HCT116 (cell line): ENCODE data around the gene CEACAM5. TPM values are rescaled to one million over a fixed set of nuclear protein-coding genes. Genes with fewer than 3 reads are reported as not detected.

ENCODE experiments used
- ATAC-seq: fragments of 200-7000 bp; cut with Tn5 transposase; 2 replicates; pipeline ENCODE4 v1.9.1; 2020; ENCODE audit warnings: mild to moderate bottlenecking, moderate library complexity
- BruUV-seq: library from RNA; stranded (reverse); fragments of 400-500 nt; replicated peaks from 2 replicates; lab custom pipeline; 2021; lab: Mats Ljungman, UMichigan
- CTCF ChIA-PET: fragments of 300-600 bp; sonication (Branson Sonifier 250); formaldehyde crosslinking; loops from one replicate; lab custom pipeline; 2021; ENCODE audit warnings: antibody characterized with exemption; lab: Charles Lee
- POLR2A ChIA-PET: fragments of 300-600, 350-600 bp; sonication (Branson Sonifier 250); formaldehyde crosslinking; loops from one replicate; lab custom pipeline; 2021; ENCODE audit warnings: antibody characterized with exemption; lab: Charles Lee
- RAD21 ChIA-PET, 2 experiments: fragments of 300-600 bp; sonication (Branson Sonifier 250); formaldehyde crosslinking; loops; one replicate each; lab custom pipeline; 2023; ENCODE audit warnings: low total read pairs in 2 of 2; ENCODE audit not compliant: uncharacterized antibody in 2 of 2, unreplicated experiment in 2 of 2, low non-redundant PET in 1 of 2; lab: Charles Lee
- DNase-seq: peaks from one replicate; pipeline ENCODE4 v3.0.0-alpha.2; 2010; ENCODE audit warnings: low read depth, low spot score
- H2AFZ ChIP-seq: fragments of 200-600 bp; shearing (Covaris generic), sonication (generic); 2 replicates; pipeline ENCODE4 v1.6.1; 2017; ENCODE audit warnings: low read depth, mixed run types, mixed read lengths, antibody characterized with exemption, low read length; ENCODE audit not compliant: poor library complexity, severe bottlenecking
- H3K27ac ChIP-seq: 2 replicates; pipeline ENCODE4 v1.5.1; 2012; ENCODE audit warnings: low read depth, low read length
- H3K27me3 ChIP-seq: fragments of 200-600 bp; sonication (generic); 2 replicates; pipeline ENCODE4 v1.6.1; 2016; ENCODE audit warnings: mixed run types, low read length, mixed read lengths; ENCODE audit not compliant: insufficient read depth
- H3K36me3 ChIP-seq, 2 experiments: fragments of 200-500 bp in 1 of 2; fragments of 200-600 bp in 1 of 2; sonication (Bioruptor generic) in 1 of 2; sonication (generic) in 1 of 2; 2 replicates each; pipeline versions ENCODE4 v1.5.1 to v1.6.1; 2014 to 2016; ENCODE audit warnings: low read length in 2 of 2, inconsistent platforms in 1 of 2, mixed read lengths in 1 of 2, mixed run types in 1 of 2; ENCODE audit not compliant: insufficient read depth in 2 of 2, control insufficient read depth in 1 of 2
- H3K4me1 ChIP-seq, 2 experiments: fragments of 200-600 bp in 1 of 2; sonication (generic) in 1 of 2; 2 replicates each; pipeline versions ENCODE4 v1.5.1 to v1.6.1; 2012 to 2017; ENCODE audit warnings: low read length in 2 of 2, inconsistent platforms in 1 of 2, mild to moderate bottlenecking in 1 of 2, mixed read lengths in 1 of 2, mixed run types in 1 of 2, moderate library complexity in 1 of 2; ENCODE audit not compliant: insufficient read depth in 2 of 2, control insufficient read depth in 1 of 2
- H3K4me2 ChIP-seq: fragments of 200-600 bp; sonication (generic); 2 replicates; pipeline ENCODE4 v1.6.1; 2017; ENCODE audit warnings: mixed run types, low read length, mixed read lengths
- H3K4me3 ChIP-seq, 2 experiments: fragments of 200-600 bp in 1 of 2; sonication (generic) in 1 of 2; replicated peaks in 1 of 2; 2 replicates each; pipeline ENCODE4 v1.5.1; 2011 to 2016; ENCODE audit warnings: low read length in 2 of 2, control low read depth in 1 of 2, low read depth in 1 of 2, mild to moderate bottlenecking in 1 of 2, mixed read lengths in 1 of 2, mixed run types in 1 of 2
- H3K79me2 ChIP-seq: fragments of 200-600 bp; sonication (generic); 2 replicates; pipeline ENCODE4 v1.6.1; 2017; ENCODE audit warnings: mild to moderate bottlenecking, mixed run types, low read length, moderate library complexity, mixed read lengths; ENCODE audit not compliant: insufficient read depth
- H3K9ac ChIP-seq: fragments of 200-600 bp; sonication (generic); 2 replicates; pipeline ENCODE4 v1.6.1; 2016; ENCODE audit warnings: low read length, mixed read lengths
- H3K9me2 ChIP-seq: fragments of 200-600 bp; sonication (generic), shearing (Covaris generic); 2 replicates; pipeline ENCODE4 v1.6.1; 2017; ENCODE audit warnings: mixed run types, mild to moderate bottlenecking, moderate library complexity; ENCODE audit not compliant: insufficient read depth
- H3K9me3 ChIP-seq, 2 experiments: fragments of 200-500 bp in 1 of 2; fragments of 200-600 bp in 1 of 2; sonication (Bioruptor generic) in 1 of 2; sonication (generic) in 1 of 2; 2 replicates each; pipeline ENCODE4 v1.6.1; 2014 to 2017; ENCODE audit warnings: low read length in 2 of 2, mixed read lengths in 2 of 2, inconsistent platforms in 1 of 2, low read depth in 1 of 2, mild to moderate bottlenecking in 1 of 2, mixed run types in 1 of 2, moderate library complexity in 1 of 2; ENCODE audit not compliant: control insufficient read depth in 1 of 2, insufficient read depth in 1 of 2
- H4K20me1 ChIP-seq: fragments of 200-600 bp; sonication (generic), shearing (Covaris generic); 2 replicates; pipeline ENCODE4 v1.6.1; 2017; ENCODE audit warnings: mixed run types, mild to moderate bottlenecking, moderate library complexity; ENCODE audit not compliant: insufficient read depth
- ATF3 ChIP-seq: IDR thresholded peaks from 2 replicates; pipeline ENCODE4 v1.6.1; 2012
- CBX3 ChIP-seq: IDR thresholded peaks from 2 replicates; pipeline ENCODE4 v1.6.1; 2012; ENCODE audit warnings: low read depth
- CEBPB ChIP-seq: IDR thresholded peaks from 2 replicates; pipeline ENCODE4 v1.6.1; 2012; ENCODE audit warnings: low read depth
- EGR1 ChIP-seq: IDR thresholded peaks from 2 replicates; pipeline ENCODE4 v1.6.1; 2012; ENCODE audit warnings: low read depth
- ELF1 ChIP-seq: IDR thresholded peaks from 2 replicates; pipeline ENCODE4 v1.6.1; 2012; ENCODE audit warnings: low read depth, borderline replicate concordance
- EZH2 ChIP-seq: fragments of 200-600 bp; sonication (generic); IDR thresholded peaks from 2 replicates; pipeline ENCODE4 v1.6.1; 2017; ENCODE audit warnings: antibody characterized with exemption, mixed run types
- EZH2phosphoT487 ChIP-seq: fragments of 200-600 bp; IDR thresholded peaks from 2 replicates; pipeline ENCODE4 v1.6.1; 2018; ENCODE audit warnings: antibody characterized with exemption, borderline replicate concordance
- FOSL1 ChIP-seq: IDR thresholded peaks from 2 replicates; pipeline ENCODE4 v1.6.1; 2012; ENCODE audit warnings: low read depth
- JUND ChIP-seq: IDR thresholded peaks from 2 replicates; pipeline ENCODE4 v1.6.1; 2012
- POLR2A ChIP-seq: IDR thresholded peaks from 2 replicates; pipeline ENCODE4 v1.7.0; 2011; ENCODE audit warnings: borderline replicate concordance; ENCODE audit not compliant: insufficient read depth, insufficient read length; ENCODE audit errors: extremely low read depth
- POLR2AphosphoS5 ChIP-seq: IDR thresholded peaks from 2 replicates; pipeline ENCODE4 v1.6.1; 2011; ENCODE audit warnings: mild to moderate bottlenecking, low read depth, low read length, moderate library complexity
- RAD21 ChIP-seq: IDR thresholded peaks from 2 replicates; pipeline ENCODE4 v1.6.1; 2012; ENCODE audit warnings: low read depth, mild to moderate bottlenecking
- SRF ChIP-seq: IDR thresholded peaks from 2 replicates; pipeline ENCODE4 v1.6.1; 2012; ENCODE audit warnings: low read depth
- TCF7L2 ChIP-seq: IDR thresholded peaks from 2 replicates; pipeline ENCODE4 v1.7.0; 2011; ENCODE audit warnings: borderline replicate concordance, inconsistent platforms; ENCODE audit not compliant: insufficient read depth, insufficient read length; ENCODE audit errors: extremely low read depth
- ZFX ChIP-seq: fragments of 450-650 bp; IDR thresholded peaks from 2 replicates; pipeline ENCODE4 v1.6.1; 2017
- intact Hi-C: fragments of 100-400 bp; cut with micrococcal nuclease; formaldehyde crosslinking; loops from 2 replicates; pipeline ENCODE4 v1.10.0; 2022
- total RNA-seq: library from RNA; stranded (reverse); gene quantifications from one replicate; pipeline ENCODE4 v1.2.1, GENCODE V29; 2021; ENCODE audit not compliant: unreplicated experiment
- TF ChIP-seq, protein P1 (sequence below): IDR thresholded peaks from 2 replicates; pipeline ENCODE4 v1.6.1; 2012; ENCODE audit warnings: low read depth
- TF ChIP-seq, protein P2 (sequence below): IDR thresholded peaks from 2 replicates; pipeline ENCODE4 v1.6.1; 2012
- TF ChIP-seq, protein P3 (sequence below), 3 experiments: fragments of 200-600 bp in 1 of 3; sonication (generic) in 1 of 3; IDR thresholded peaks in 2 of 3; conservative IDR thresholded peaks in 1 of 3; 2 replicates each; pipeline ENCODE4 v1.5.1; 2012 to 2017; ENCODE audit warnings: low read depth in 2 of 3, low read length in 2 of 3, antibody characterized with exemption in 1 of 3, borderline replicate concordance in 1 of 3, control low read depth in 1 of 3, mild to moderate bottlenecking in 1 of 3, mixed read lengths in 1 of 3, mixed run types in 1 of 3, moderate library complexity in 1 of 3; ENCODE audit not compliant: insufficient read depth in 1 of 3

The CEACAM5 gene
- total RNA-seq, 1 experiment from 2014 or later, result 0.22 TPM

DNA sequence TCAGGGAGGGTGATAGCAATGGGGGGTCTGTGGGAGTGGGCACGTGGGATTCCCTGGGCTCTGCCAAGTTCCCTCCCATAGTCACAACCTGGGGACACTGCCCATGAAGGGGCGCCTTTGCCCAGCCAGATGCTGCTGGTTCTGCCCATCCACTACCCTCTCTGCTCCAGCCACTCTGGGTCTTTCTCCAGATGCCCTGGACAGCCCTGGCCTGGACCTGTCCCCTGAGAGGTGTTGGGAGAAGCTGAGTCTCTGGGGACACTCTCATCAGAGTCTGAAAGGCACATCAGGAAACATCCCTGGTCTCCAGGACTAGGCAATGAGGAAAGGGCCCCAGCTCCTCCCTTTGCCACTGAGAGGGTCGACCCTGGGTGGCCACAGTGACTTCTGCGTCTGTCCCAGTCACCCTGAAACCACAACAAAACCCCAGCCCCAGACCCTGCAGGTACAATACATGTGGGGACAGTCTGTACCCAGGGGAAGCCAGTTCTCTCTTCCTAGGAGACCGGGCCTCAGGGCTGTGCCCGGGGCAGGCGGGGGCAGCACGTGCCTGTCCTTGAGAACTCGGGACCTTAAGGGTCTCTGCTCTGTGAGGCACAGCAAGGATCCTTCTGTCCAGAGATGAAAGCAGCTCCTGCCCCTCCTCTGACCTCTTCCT, 11.1 kb upstream of the CEACAM5 start:
- Histone ChIP-seq H3K9me3 (no peaks in the 10 kb centered on the region), H3K27ac (no peak overlapping the region), H3K27me3 (peaks cover 21% of the 10 kb centered on the region; the same call in 1 of the 2 replicates), H3K4me1 (peaks cover 0 to 6% of the 10 kb centered on the region in 2 experiments; a peak in 2 of 4 replicates), H2AFZ (no peak overlapping the region), H4K20me1 (no peaks in the 10 kb centered on the region), H3K4me2 (no peak overlapping the region), H3K9ac (no peak overlapping the region), H3K9me2 (no peaks in the 10 kb centered on the region), H3K4me3 (no peak overlapping the region), H3K79me2 (no peaks in the 10 kb centered on the region), H3K36me3 (no peaks in the 10 kb centered on the region)
- POLR2A ChIA-PET, result no interaction called here
- intact Hi-C loops, result no loop called here
- CTCF ChIA-PET, result interaction anchor here (0.5 to 4.6 kb wide), 2 partner anchors 10 to 1123 kb away, joined by 3 to 22 read pairs; no protein-coding TSS in a partner anchor
- DNase-seq (no peak), ATAC-seq (no peak)
- RAD21 ChIA-PET, result no interaction called here
- TF ChIP-seq, protein P1, sequence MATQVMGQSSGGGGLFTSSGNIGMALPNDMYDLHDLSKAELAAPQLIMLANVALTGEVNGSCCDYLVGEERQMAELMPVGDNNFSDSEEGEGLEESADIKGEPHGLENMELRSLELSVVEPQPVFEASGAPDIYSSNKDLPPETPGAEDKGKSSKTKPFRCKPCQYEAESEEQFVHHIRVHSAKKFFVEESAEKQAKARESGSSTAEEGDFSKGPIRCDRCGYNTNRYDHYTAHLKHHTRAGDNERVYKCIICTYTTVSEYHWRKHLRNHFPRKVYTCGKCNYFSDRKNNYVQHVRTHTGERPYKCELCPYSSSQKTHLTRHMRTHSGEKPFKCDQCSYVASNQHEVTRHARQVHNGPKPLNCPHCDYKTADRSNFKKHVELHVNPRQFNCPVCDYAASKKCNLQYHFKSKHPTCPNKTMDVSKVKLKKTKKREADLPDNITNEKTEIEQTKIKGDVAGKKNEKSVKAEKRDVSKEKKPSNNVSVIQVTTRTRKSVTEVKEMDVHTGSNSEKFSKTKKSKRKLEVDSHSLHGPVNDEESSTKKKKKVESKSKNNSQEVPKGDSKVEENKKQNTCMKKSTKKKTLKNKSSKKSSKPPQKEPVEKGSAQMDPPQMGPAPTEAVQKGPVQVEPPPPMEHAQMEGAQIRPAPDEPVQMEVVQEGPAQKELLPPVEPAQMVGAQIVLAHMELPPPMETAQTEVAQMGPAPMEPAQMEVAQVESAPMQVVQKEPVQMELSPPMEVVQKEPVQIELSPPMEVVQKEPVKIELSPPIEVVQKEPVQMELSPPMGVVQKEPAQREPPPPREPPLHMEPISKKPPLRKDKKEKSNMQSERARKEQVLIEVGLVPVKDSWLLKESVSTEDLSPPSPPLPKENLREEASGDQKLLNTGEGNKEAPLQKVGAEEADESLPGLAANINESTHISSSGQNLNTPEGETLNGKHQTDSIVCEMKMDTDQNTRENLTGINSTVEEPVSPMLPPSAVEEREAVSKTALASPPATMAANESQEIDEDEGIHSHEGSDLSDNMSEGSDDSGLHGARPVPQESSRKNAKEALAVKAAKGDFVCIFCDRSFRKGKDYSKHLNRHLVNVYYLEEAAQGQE, result no peak
- TF ChIP-seq CBX3 (no peak), ATF3 (no peak), ZFX (no peak), EZH2 (no peak), RAD21 (no peak), FOSL1 (no peak), EGR1 (no peak), POLR2A (no peak), ELF1 (no peak), JUND (no peak), POLR2AphosphoS5 (no peak), TCF7L2 (no peak), EZH2phosphoT487 (no peak), CEBPB (no peak), SRF (no peak)
- TF ChIP-seq, protein P2, sequence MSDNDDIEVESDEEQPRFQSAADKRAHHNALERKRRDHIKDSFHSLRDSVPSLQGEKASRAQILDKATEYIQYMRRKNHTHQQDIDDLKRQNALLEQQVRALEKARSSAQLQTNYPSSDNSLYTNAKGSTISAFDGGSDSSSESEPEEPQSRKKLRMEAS, result no peak
- TF ChIP-seq, protein P3, sequence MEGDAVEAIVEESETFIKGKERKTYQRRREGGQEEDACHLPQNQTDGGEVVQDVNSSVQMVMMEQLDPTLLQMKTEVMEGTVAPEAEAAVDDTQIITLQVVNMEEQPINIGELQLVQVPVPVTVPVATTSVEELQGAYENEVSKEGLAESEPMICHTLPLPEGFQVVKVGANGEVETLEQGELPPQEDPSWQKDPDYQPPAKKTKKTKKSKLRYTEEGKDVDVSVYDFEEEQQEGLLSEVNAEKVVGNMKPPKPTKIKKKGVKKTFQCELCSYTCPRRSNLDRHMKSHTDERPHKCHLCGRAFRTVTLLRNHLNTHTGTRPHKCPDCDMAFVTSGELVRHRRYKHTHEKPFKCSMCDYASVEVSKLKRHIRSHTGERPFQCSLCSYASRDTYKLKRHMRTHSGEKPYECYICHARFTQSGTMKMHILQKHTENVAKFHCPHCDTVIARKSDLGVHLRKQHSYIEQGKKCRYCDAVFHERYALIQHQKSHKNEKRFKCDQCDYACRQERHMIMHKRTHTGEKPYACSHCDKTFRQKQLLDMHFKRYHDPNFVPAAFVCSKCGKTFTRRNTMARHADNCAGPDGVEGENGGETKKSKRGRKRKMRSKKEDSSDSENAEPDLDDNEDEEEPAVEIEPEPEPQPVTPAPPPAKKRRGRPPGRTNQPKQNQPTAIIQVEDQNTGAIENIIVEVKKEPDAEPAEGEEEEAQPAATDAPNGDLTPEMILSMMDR (IDR thresholded peaks at IDR 0.05 in 2 of 3, conservative IDR thresholded peaks at IDR 0.05 in 1 of 3; ENCODE audit: borderline replicate concordance in 1 of 3, insufficient read depth in 1 of 3, low read depth in 2 of 3, low read length in 2 of 3), result no peak
- BruUV-seq, result no TSS peak
